GM10266 (cell line): Measurements from ENCODE around the gene GABPB1.
"Not testable (repeated sequence)": the region's sequence is repeated elsewhere in the genome, so short reads cannot be mapped to it uniquely, and the experiment has no call there.

ENCODE experiments used
- DNase-seq: peaks from one replicate; pipeline ENCODE4 v3.0.0; 2012; ENCODE audit errors: extremely low spot score
- CTCF ChIP-seq: IDR thresholded peaks from 2 replicates; pipeline ENCODE4 v1.5.1; 2012; ENCODE audit warnings: mild to moderate bottlenecking, low read depth; ENCODE audit not compliant: control insufficient read depth, insufficient read depth; ENCODE audit errors: missing control alignments

GABPB1 gene

GRCh38 chr15:50354838-50355618 is at the start of gene GABPB1:
Gene GABPB1 (minus strand): TSS chr15:50355198. CDS start chr15:50309798, 45,400 bp downstream.
- TF ChIP-seq CTCF, result no peak
- peak; percentile 86 for DNase-seq

DNA sequence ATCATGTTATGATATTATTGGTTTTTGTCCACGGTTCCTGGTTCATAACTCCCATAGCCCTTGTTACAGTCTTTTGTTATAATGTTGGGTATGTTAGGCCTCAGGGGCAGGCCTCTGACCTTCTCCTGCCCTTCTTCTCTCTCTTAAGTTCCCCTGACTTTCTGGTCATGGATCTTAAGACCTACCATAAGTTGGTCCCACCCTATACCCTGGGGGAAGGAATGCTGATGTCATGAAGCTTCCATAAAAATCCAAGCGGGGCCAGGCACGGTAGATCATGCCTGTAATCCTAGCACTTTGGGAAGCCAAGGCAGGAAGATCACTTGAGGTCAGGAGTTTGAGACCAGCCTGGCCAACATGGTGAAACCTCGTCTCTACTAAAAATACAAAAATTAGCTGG is 36.6 kb upstream of the GABPB1 start:
- DNase-seq, result not testable (repeated sequence)

DNA sequence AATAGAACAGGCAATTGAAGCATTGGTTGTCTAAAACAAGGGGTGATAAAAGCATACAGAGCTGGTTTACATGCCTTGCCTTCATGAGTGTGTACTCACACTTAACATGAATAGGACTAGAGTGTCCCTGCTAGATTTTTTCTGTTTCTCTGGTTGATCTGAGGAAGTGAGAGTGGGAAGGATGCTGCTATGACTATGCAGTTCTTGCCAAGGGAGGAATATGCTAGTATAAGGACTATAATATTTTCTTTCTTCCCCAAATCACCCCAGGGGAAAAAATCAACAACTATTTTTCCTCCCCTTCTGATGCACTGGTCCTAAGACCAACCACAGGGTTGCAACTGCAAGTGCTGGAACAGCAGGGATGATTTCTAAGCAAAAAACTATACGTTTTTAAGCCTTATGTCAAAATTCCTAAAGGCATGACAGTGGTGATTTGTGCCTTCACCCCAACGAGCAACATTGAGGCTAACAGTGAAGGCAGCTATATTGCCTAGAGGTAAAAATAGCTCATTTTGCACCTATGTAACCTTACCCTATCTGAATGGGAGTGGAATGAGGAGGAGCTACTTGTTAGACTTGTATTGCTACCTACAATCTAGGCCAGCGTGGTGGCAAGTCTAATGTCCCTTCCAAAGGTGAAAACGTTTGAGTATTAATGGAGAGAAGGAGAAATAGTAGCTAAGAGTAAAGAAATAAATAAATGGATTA is 35.7 kb upstream of the GABPB1 start:
- DNase-seq, result no peak
- no peak for TF ChIP-seq CTCF

DNA sequence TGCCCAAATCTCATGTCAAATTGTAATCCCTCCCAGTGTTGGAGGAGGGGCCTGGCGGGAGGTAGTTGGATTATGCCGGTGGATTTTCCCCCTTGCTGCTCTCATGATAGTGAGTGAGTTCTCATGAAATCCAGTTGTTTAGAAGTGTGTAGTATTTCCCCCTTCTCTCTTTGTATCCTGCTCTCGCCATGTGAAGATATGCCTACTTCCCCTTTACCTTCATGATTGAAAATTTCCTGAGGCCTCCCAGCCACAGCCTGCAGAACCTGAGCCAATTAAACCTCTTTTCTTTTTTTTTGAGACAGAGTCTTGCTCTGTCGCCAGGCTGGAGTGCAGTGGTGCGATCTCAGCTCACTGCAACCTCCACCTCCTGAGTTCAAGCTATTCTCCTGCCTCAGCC is 27.4 kb upstream of the GABPB1 start:
- DNase-seq, result not testable (repeated sequence)

DNA sequence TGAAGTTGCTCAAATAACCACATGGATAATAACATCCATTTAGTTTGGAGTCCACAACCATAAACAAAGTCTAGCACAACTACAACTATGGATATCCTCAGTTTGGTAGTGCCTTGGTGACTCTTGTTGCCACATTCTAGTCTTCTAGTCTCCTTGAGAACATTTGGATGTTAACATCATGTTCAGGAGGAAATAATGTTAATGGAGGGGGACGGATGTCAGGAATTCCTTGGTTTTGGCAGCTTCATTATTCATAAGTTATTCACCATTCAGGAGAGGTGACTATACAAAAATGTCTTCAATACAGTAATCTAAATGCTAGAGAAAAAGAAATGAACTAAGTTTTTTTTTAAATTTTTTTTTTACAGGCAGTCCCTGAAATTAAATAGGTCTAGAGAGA is 26.4 kb upstream of the GABPB1 start:
- TF ChIP-seq CTCF, result no peak
- DNase-seq, result no peak

DNA sequence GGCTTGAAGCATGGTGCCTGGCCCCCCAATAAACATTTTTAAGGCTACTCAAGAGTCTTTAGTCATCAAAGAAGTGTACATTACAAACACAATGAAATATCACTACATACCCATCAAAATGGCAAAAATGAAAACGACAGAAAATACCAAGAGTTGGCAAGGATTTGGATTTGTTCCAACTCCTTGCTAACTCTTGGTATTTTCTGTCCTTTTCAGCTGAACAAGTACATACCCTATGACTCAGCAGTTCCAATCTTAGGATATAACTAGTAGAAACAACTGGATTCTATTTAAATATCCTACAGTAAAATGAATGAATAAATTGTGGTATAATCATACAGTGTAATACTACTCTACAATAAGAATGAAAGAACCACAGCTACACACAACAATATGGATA is 25.1 kb upstream of the GABPB1 start:
- DNase-seq, result no peak
- TF ChIP-seq CTCF, result no peak

DNA sequence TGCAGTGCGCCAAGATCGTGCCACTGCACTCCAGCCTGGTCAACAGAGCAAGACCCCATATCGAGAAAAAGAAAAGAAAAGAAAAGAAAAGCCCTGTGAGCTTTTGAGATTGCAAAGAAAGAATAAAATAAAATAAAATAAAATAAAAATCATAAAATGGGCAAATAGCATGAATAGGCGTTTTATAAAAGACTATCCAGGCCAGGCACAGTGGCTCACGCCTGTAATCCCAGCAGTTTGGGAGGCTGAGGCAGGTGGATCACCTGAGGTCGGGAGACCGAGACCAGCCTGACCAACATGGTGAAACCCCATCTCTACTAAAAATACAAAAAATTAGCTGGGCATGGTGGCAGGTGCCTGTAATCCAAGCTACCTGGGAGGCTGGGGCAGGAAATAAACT is 24.4 kb upstream of the GABPB1 start:
- DNase-seq, result not testable (repeated sequence)

- no peak for TF ChIP-seq CTCF
These were observed 23.8 kb upstream of the GABPB1 start for GRCh38 chr15:50378776-50379175.

More at GRCh38 chr15:50378776-50379175, 23.8 kb upstream of the GABPB1 start:
- no peak for DNase-seq
